Cardiac muscle cell (in vitro differentiated cells and primary cell): Measurements from ENCODE around the gene TRMT1. TPM values are rescaled to one million over a fixed set of nuclear protein-coding genes. Genes with fewer than 3 reads are reported as not detected.

Experiments used
- DNase-seq, 2 donors: peaks; one replicate each; pipeline versions ENCODE4 v3.0.0 to v3.0.0-alpha.2; 2010 to 2017; ENCODE audit warnings: low read depth in 1 of 2, low spot score in 1 of 2
- H3K27ac ChIP-seq: fragments of 200-600 bp; sonication (generic); 2 replicates; pipeline ENCODE4 v1.5.1; 2016
- H3K27me3 ChIP-seq: fragments of 200-600 bp; sonication (generic); 2 replicates; pipeline ENCODE4 v1.6.0; 2016; ENCODE audit warnings: control low read depth
- H3K36me3 ChIP-seq: fragments of 200-600 bp; sonication (generic); 2 replicates; pipeline ENCODE4 v1.5.1; 2016; ENCODE audit warnings: control low read depth
- H3K4me1 ChIP-seq: fragments of 200-600 bp; sonication (generic); 2 replicates; pipeline ENCODE4 v1.8.1; 2017; ENCODE audit warnings: low read depth, mild to moderate bottlenecking, mixed run types
- H3K4me3 ChIP-seq: fragments of 200-600 bp; sonication (generic); 2 replicates; pipeline ENCODE4 v1.5.1; 2016; ENCODE audit warnings: mild to moderate bottlenecking
- H3K9me3 ChIP-seq: fragments of 200-600 bp; sonication (generic); 2 replicates; pipeline ENCODE4 v1.5.1; 2017; ENCODE audit warnings: low read depth, mild to moderate bottlenecking, control low read depth
- CTCF ChIP-seq: IDR thresholded peaks from 2 replicates; pipeline ENCODE4 v1.5.1; 2012; ENCODE audit warnings: low read depth, mild to moderate bottlenecking, low read length
- polyA plus RNA-seq: library from polyadenylated mRNA; unstranded; fragments of >200 nt; fragmentation: Nextera tagmentation; extraction: Ambion mirVana; gene quantifications from 2 replicates; pipeline ENCODE4 v1.2.1, GENCODE V29; 2016
- total RNA-seq: library from RNA; depleted of rRNA; stranded (reverse); fragments of >200 nt; gene quantifications from 2 replicates; pipeline ENCODE4 v1.2.3, GENCODE V29; 2016

The TRMT1 gene
- total and polyA plus RNA-seq, 2 experiments from 2014 or later: 48.5 to 56.0 TPM

- Histone ChIP-seq H3K27ac (no peak overlapping the region), H3K27me3 (peaks cover 86% of the 10 kb centered on the region), H3K4me1 (peaks cover 3% of the 10 kb centered on the region)
Observed at GRCh38 chr19:13092606-13093235, 23.8 kb downstream of the TRMT1 start.

GRCh38 chr19:13092158-13092543 lies 24.4 kb downstream of the TRMT1 start:
- no peaks in the 10 kb centered on the region for H3K9me3 ChIP-seq
- no peak for DNase-seq
- no peak overlapping the region for H3K4me3 ChIP-seq
- H3K36me3 ChIP-seq: no peaks in the 10 kb centered on the region
- peaks cover 84% of the 10 kb centered on the region for H3K27me3 ChIP-seq
- H3K4me1 ChIP-seq: peaks cover 3% of the 10 kb centered on the region
- TF ChIP-seq CTCF: no peak
- no peak overlapping the region for H3K27ac ChIP-seq

More at GRCh38 chr19:13092606-13093235, 23.8 kb downstream of the TRMT1 start:
- Histone ChIP-seq H3K4me3 (no peak overlapping the region), H3K36me3 (no peaks in the 10 kb centered on the region), H3K9me3 (no peaks in the 10 kb centered on the region)
- no peak for TF ChIP-seq CTCF
- DNase-seq: no peak

- Histone ChIP-seq H3K4me1 (peaks cover 3% of the 10 kb centered on the region), H3K9me3 (no peaks in the 10 kb centered on the region), H3K4me3 (no peak overlapping the region), H3K27ac (no peak overlapping the region), H3K27me3 (peaks cover 84% of the 10 kb centered on the region), H3K36me3 (no peaks in the 10 kb centered on the region)
- peak; percentile 24 for TF ChIP-seq CTCF
- peak in 1 of 2 donors; percentile 96 for DNase-seq
Observed at GRCh38 chr19:13091400-13092157, 25.0 kb downstream of the TRMT1 start.

- Histone ChIP-seq H3K4me1 (peaks cover 3% of the 10 kb centered on the region), H3K36me3 (no peaks in the 10 kb centered on the region), H3K9me3 (no peaks in the 10 kb centered on the region), H3K27ac (no peak overlapping the region), H3K27me3 (peaks cover 82% of the 10 kb centered on the region), H3K4me3 (no peak overlapping the region)
- TF ChIP-seq CTCF: no peak
- DNase-seq: no peak
Observed at GRCh38 chr19:13090511-13091231, 25.9 kb downstream of the TRMT1 start.

GRCh38 chr19:13089857-13090507 lies 26.6 kb downstream of the TRMT1 start:
- Histone ChIP-seq H3K36me3 (no peaks in the 10 kb centered on the region), H3K27me3 (peaks cover 75% of the 10 kb centered on the region), H3K4me1 (no peaks in the 10 kb centered on the region), H3K9me3 (no peaks in the 10 kb centered on the region), H3K4me3 (no peak overlapping the region), H3K27ac (no peak overlapping the region)
- TF ChIP-seq CTCF: no peak
- DNase-seq: no peak
